HEK293 (cell line): ENCODE data around the gene COMMD10.

ENCODE experiments used
- CTCF ChIA-PET: fragments of 350-600 bp; formaldehyde crosslinking; extraction: SDS; loops from one replicate; lab custom pipeline; 2021; ENCODE audit warnings: antibody characterized with exemption; lab: Yijun Ruan, JAX
- POLR2A ChIA-PET: fragments of 300-600 bp; formaldehyde crosslinking; extraction: SDS; loops from one replicate; lab custom pipeline; 2020; ENCODE audit warnings: antibody characterized with exemption, inconsistent platforms; lab: Yijun Ruan, JAX
- H3K27ac ChIP-seq: fragments of 200-500 bp; sonication (Bioruptor generic); 2 replicates; pipeline ENCODE4 v1.5.1; 2014; ENCODE audit warnings: low read depth, low read length, control low read depth, inconsistent platforms; ENCODE audit errors: extremely low read depth
- H3K36me3 ChIP-seq, 2 experiments: fragments of 200-500 bp in 1 of 2; sonication (Bioruptor generic) in 1 of 2; 1 replicate in 1 of 2; 2 replicates in 1 of 2; pipeline ENCODE4 v1.5.1; 2014 to 2017; ENCODE audit warnings: inconsistent platforms in 2 of 2, low read length in 2 of 2; ENCODE audit not compliant: control insufficient read depth in 2 of 2, insufficient read depth in 1 of 2
- H3K4me1 ChIP-seq: fragments of 200-500 bp; sonication (Bioruptor generic); 2 replicates; pipeline ENCODE4 v1.5.1; 2014; ENCODE audit warnings: mild to moderate bottlenecking, low read length, inconsistent platforms; ENCODE audit not compliant: control insufficient read depth, insufficient read depth
- H3K4me3 ChIP-seq: 2 replicates; pipeline ENCODE4 v1.5.1; 2011; ENCODE audit warnings: low read depth, mild to moderate bottlenecking, control low read depth, low read length, moderate library complexity
- H3K9me3 ChIP-seq: fragments of 200-500 bp; sonication (Bioruptor generic); 2 replicates; pipeline ENCODE4 v1.5.1; 2014; ENCODE audit warnings: low read depth, low read length, inconsistent platforms; ENCODE audit not compliant: control insufficient read depth, insufficient read depth
- BCL11B ChIP-seq: fragments of 450-650 bp; formaldehyde crosslinking; IDR thresholded peaks from 2 replicates; pipeline ENCODE4 v1.5.1; 2016; ENCODE audit warnings: low read depth, missing biosample characterization, missing genetic modification characterization
- GLI4 ChIP-seq: fragments of 450-650 bp; formaldehyde crosslinking; IDR thresholded peaks from 2 replicates; pipeline ENCODE4 v1.5.1; 2016; ENCODE audit warnings: missing biosample characterization, missing genetic modification characterization
- HOXC10 ChIP-seq: sonication (generic); formaldehyde crosslinking; IDR thresholded peaks from 2 replicates; pipeline ENCODE4 v1.8.1; 2023; ENCODE audit warnings: mild to moderate bottlenecking, missing genetic modification reagents
- KLF1 ChIP-seq: fragments of 450-650 bp; formaldehyde crosslinking; IDR thresholded peaks from 2 replicates; pipeline ENCODE4 v1.5.1; 2016; ENCODE audit warnings: missing biosample characterization, missing genetic modification characterization
- MZF1 ChIP-seq: fragments of 450-650 bp; formaldehyde crosslinking; IDR thresholded peaks from 2 replicates; pipeline ENCODE4 v1.5.1; 2017; ENCODE audit warnings: missing biosample characterization, missing genetic modification characterization, borderline replicate concordance
- REPIN1 ChIP-seq: fragments of 450-650 bp; formaldehyde crosslinking; IDR thresholded peaks from 2 replicates; pipeline ENCODE4 v1.5.1; 2017; ENCODE audit warnings: missing biosample characterization, missing genetic modification characterization, low read depth
- SP3 ChIP-seq: fragments of 450-650 bp; formaldehyde crosslinking; IDR thresholded peaks from 2 replicates; pipeline ENCODE4 v1.5.1; 2016; ENCODE audit warnings: missing biosample characterization, missing genetic modification characterization
- SP7 ChIP-seq: fragments of 450-650 bp; formaldehyde crosslinking; IDR thresholded peaks from 2 replicates; pipeline ENCODE4 v1.5.1; 2016; ENCODE audit warnings: missing biosample characterization, missing genetic modification characterization
- YY2 ChIP-seq: fragments of 450-650 bp; formaldehyde crosslinking; IDR thresholded peaks from 2 replicates; pipeline ENCODE4 v1.5.1; 2016; ENCODE audit warnings: missing biosample characterization, missing genetic modification characterization
- ZBTB20 ChIP-seq: fragments of 450-650 bp; formaldehyde crosslinking; IDR thresholded peaks from 2 replicates; pipeline ENCODE4 v1.5.1; 2016; ENCODE audit warnings: missing biosample characterization, missing genetic modification characterization
- ZBTB48 ChIP-seq: fragments of 450-650 bp; formaldehyde crosslinking; IDR thresholded peaks from 2 replicates; pipeline ENCODE4 v1.5.1; 2016; ENCODE audit warnings: missing biosample characterization, missing genetic modification characterization
- ZBTB8A ChIP-seq: fragments of 450-650 bp; formaldehyde crosslinking; IDR thresholded peaks from 2 replicates; pipeline ENCODE4 v1.5.1; 2016; ENCODE audit warnings: missing biosample characterization, missing genetic modification characterization
- ZEB2 ChIP-seq: fragments of 450-650 bp; formaldehyde crosslinking; IDR thresholded peaks from 2 replicates; pipeline ENCODE4 v1.5.1; 2016; ENCODE audit warnings: missing biosample characterization, missing genetic modification characterization
- ZNF2 ChIP-seq: fragments of 450-650 bp; formaldehyde crosslinking; IDR thresholded peaks from 2 replicates; pipeline ENCODE4 v1.5.1; 2016; ENCODE audit warnings: missing biosample characterization, missing genetic modification characterization
- ZNF24 ChIP-seq: fragments of 450-650 bp; formaldehyde crosslinking; IDR thresholded peaks from 2 replicates; pipeline ENCODE4 v1.5.1; 2016; ENCODE audit warnings: missing biosample characterization, missing genetic modification characterization
- ZNF248 ChIP-seq: fragments of 450-650 bp; formaldehyde crosslinking; IDR thresholded peaks from 2 replicates; pipeline ENCODE4 v1.5.1; 2017; ENCODE audit warnings: missing biosample characterization, missing genetic modification characterization
- ZNF341 ChIP-seq: fragments of 450-650 bp; formaldehyde crosslinking; IDR thresholded peaks from 2 replicates; pipeline ENCODE4; 2016; ENCODE audit warnings: low read depth, missing biosample characterization, missing genetic modification characterization
- ZNF394 ChIP-seq: fragments of 450-650 bp; formaldehyde crosslinking; IDR thresholded peaks from 2 replicates; pipeline ENCODE4 v1.5.1; 2016; ENCODE audit warnings: missing biosample characterization, missing genetic modification characterization, mild to moderate bottlenecking, moderate library complexity, borderline replicate concordance
- ZNF48 ChIP-seq: fragments of 450-650 bp; formaldehyde crosslinking; IDR thresholded peaks from 2 replicates; pipeline ENCODE4 v1.5.1; 2016; ENCODE audit warnings: missing biosample characterization, missing genetic modification characterization
- ZNF600 ChIP-seq: fragments of 450-650 bp; formaldehyde crosslinking; IDR thresholded peaks from 2 replicates; pipeline ENCODE4 v1.5.1; 2016; ENCODE audit warnings: missing biosample characterization, missing genetic modification characterization
- ZNF629 ChIP-seq: fragments of 450-650 bp; formaldehyde crosslinking; IDR thresholded peaks from 2 replicates; pipeline ENCODE4 v1.5.1; 2017; ENCODE audit warnings: missing biosample characterization, missing genetic modification characterization
- ZNF777 ChIP-seq: fragments of 450-650 bp; formaldehyde crosslinking; IDR thresholded peaks from 2 replicates; pipeline ENCODE4 v1.5.1; 2017; ENCODE audit warnings: missing biosample characterization, missing genetic modification characterization, borderline replicate concordance
- ZNF843 ChIP-seq: fragments of 450-650 bp; formaldehyde crosslinking; IDR thresholded peaks from 2 replicates; pipeline ENCODE4 v1.5.1; 2016; ENCODE audit warnings: missing biosample characterization, missing genetic modification characterization
- ZSCAN23 ChIP-seq: fragments of 450-650 bp; formaldehyde crosslinking; IDR thresholded peaks from 2 replicates; pipeline ENCODE4 v1.5.1; 2016; ENCODE audit warnings: missing biosample characterization, missing genetic modification characterization
- ZXDB ChIP-seq: fragments of 450-650 bp; formaldehyde crosslinking; IDR thresholded peaks from 2 replicates; pipeline ENCODE4 v1.5.1; 2016; ENCODE audit warnings: missing biosample characterization, missing genetic modification characterization
- TF ChIP-seq, protein P1 (sequence below): fragments of 450-650 bp; formaldehyde crosslinking; IDR thresholded peaks from 2 replicates; pipeline ENCODE4 v1.5.1; 2016; ENCODE audit warnings: missing biosample characterization, missing genetic modification characterization
- TF ChIP-seq, protein P2 (sequence below): fragments of 450-650 bp; formaldehyde crosslinking; IDR thresholded peaks from 2 replicates; pipeline ENCODE4 v1.5.1; 2016; ENCODE audit warnings: missing biosample characterization, missing genetic modification characterization
- TF ChIP-seq, protein P3 (sequence below): fragments of 450-650 bp; formaldehyde crosslinking; IDR thresholded peaks from 2 replicates; pipeline ENCODE4 v1.5.1; 2016; ENCODE audit warnings: missing biosample characterization, missing genetic modification characterization
- TF ChIP-seq, protein P4 (sequence below): fragments of 450-650 bp; formaldehyde crosslinking; IDR thresholded peaks from 2 replicates; pipeline ENCODE4 v1.5.1; 2016; ENCODE audit warnings: missing biosample characterization, missing genetic modification characterization
- TF ChIP-seq, protein P5 (sequence below): fragments of 450-650 bp; formaldehyde crosslinking; optimal IDR thresholded peaks from 2 replicates; pipeline ENCODE3; 2016; ENCODE audit warnings: missing biosample characterization, mild to moderate bottlenecking, missing genetic modification characterization

COMMD10 gene

DNA sequence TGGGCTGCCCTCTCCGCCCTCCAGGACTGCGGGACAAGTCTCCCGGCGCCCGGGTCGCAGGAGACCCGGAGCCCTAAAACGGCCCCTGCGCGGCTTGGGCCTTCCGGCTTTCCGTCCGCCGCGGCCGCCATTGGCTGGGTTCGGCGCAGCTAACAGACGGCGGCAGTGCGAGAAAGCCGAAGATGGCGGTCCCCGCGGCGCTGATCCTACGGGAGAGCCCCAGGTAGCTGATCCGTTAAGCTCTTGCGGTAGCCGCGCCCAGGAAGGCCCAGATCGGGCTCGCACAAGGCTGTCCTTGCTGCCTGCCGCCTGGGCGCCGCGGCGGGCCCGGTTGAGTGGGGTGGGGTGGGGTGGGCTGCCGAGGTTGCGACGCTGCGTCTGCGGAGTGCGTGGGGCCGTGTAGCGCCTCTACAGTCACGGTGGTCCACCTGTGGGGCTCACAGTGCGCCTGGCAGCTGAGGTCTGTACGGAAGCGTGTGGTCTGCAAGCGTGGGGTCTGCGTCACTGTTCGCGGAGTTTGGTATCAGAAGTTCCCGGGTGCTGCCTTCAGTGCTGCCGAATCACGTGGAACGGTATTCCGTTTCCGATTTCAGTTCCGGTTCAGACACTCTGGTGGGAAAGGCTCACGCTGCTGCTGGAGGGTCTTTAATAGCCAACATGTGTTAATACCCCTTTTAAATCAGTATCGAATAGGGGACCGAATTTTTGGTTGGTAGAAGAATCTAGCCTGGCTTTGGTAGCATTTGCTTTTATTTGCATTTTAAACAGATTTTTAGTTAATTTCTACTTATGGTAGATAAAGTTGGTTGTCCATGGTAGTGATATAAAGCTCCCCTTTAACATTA lies at the start of gene COMMD10:
COMMD10 (plus strand) TSS at position 155 of the 845 bp plus-strand sequence.
- Histone ChIP-seq H3K4me3 (peak within 1 kb of the TSS; percentile 64), H3K9me3 (no peaks in the 10 kb centered on the region), H3K4me1 (no peaks in the 10 kb centered on the region), H3K36me3 (no peaks in the 10 kb centered on the region), H3K27ac (peak within 1 kb of the TSS; percentile 89)
- ChIA-PET POLR2A (interaction anchor here (0.6 to 2.3 kb wide), 3 partner anchors 9 to 244 kb away, joined by 3 to 7 read pairs (median 4); partner anchors contain the start of gene ATG12), CTCF (interaction anchor here (1.1 kb wide), 1 partner anchor 17 kb away, joined by 8 read pairs; no protein-coding TSS in a partner anchor)
- TF ChIP-seq ZNF48 (tag by site-specific recombination) (no peak), ZNF629 (tag by site-specific recombination) (peak; percentile 63), ZBTB20 (tag by site-specific recombination) (peak; percentile 99), GLI4 (tag by site-specific recombination) (peak; percentile 84; the same call in 1 of the 2 replicates), REPIN1 (no peak), SP7 (tag by site-specific recombination) (peak; percentile 36; the same call in 1 of the 2 replicates), ZNF248 (no peak), SP3 (tag by site-specific recombination) (0 out of 2 replicates have a peak, but pooled peaks have one; percentile 29), ZNF2 (peak; percentile 68), ZBTB8A (tag by site-specific recombination) (peak; percentile 90), ZEB2 (tag by site-specific recombination) (0 out of 2 replicates have a peak, but pooled peaks have one; percentile 37), ZNF843 (tag by site-specific recombination) (peak; percentile 37; the same call in 1 of the 2 replicates), ZNF341 (tag by site-specific recombination) (0 out of 2 replicates have a peak, but pooled peaks have one; percentile 29), ZNF24 (peak; percentile 28; the same call in 1 of the 2 replicates), ZXDB (tag by site-specific recombination) (peak; percentile 76), KLF1 (0 out of 2 replicates have a peak, but pooled peaks have one; percentile 24), ZNF394 (tag by site-specific recombination) (peak; percentile 49; the same call in 1 of the 2 replicates), ZNF777 (tag by site-specific recombination) (peak; percentile 76; the same call in 1 of the 2 replicates), BCL11B (tag by site-specific recombination) (no peak), ZNF600 (tag by site-specific recombination) (peak; percentile 80), ZBTB48 (peak; percentile 82), ZSCAN23 (tag by site-specific recombination) (no peak; the same call in 1 of the 2 replicates), YY2 (tag by site-specific recombination) (peak; percentile 92), HOXC10 (CRISPR knock-in tag) (peak; percentile 81; the same call in 1 of the 2 replicates), MZF1 (tag by site-specific recombination) (0 out of 2 replicates have a peak, but pooled peaks have one; percentile 12)
- TF ChIP-seq, protein P1, sequence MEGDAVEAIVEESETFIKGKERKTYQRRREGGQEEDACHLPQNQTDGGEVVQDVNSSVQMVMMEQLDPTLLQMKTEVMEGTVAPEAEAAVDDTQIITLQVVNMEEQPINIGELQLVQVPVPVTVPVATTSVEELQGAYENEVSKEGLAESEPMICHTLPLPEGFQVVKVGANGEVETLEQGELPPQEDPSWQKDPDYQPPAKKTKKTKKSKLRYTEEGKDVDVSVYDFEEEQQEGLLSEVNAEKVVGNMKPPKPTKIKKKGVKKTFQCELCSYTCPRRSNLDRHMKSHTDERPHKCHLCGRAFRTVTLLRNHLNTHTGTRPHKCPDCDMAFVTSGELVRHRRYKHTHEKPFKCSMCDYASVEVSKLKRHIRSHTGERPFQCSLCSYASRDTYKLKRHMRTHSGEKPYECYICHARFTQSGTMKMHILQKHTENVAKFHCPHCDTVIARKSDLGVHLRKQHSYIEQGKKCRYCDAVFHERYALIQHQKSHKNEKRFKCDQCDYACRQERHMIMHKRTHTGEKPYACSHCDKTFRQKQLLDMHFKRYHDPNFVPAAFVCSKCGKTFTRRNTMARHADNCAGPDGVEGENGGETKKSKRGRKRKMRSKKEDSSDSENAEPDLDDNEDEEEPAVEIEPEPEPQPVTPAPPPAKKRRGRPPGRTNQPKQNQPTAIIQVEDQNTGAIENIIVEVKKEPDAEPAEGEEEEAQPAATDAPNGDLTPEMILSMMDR (tag by site-specific recombination): peak; percentile 50; the same call in 1 of the 2 replicates
- TF ChIP-seq, protein P2, sequence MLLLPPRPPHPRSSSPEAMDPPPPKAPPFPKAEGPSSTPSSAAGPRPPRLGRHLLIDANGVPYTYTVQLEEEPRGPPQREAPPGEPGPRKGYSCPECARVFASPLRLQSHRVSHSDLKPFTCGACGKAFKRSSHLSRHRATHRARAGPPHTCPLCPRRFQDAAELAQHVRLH (tag by site-specific recombination): peak; percentile 78; the same call in 1 of the 2 replicates
- TF ChIP-seq, protein P3, sequence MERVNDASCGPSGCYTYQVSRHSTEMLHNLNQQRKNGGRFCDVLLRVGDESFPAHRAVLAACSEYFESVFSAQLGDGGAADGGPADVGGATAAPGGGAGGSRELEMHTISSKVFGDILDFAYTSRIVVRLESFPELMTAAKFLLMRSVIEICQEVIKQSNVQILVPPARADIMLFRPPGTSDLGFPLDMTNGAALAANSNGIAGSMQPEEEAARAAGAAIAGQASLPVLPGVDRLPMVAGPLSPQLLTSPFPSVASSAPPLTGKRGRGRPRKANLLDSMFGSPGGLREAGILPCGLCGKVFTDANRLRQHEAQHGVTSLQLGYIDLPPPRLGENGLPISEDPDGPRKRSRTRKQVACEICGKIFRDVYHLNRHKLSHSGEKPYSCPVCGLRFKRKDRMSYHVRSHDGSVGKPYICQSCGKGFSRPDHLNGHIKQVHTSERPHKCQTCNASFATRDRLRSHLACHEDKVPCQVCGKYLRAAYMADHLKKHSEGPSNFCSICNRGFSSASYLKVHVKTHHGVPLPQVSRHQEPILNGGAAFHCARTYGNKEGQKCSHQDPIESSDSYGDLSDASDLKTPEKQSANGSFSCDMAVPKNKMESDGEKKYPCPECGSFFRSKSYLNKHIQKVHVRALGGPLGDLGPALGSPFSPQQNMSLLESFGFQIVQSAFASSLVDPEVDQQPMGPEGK (tag by site-specific recombination): peak; percentile 50
- TF ChIP-seq, protein P4, sequence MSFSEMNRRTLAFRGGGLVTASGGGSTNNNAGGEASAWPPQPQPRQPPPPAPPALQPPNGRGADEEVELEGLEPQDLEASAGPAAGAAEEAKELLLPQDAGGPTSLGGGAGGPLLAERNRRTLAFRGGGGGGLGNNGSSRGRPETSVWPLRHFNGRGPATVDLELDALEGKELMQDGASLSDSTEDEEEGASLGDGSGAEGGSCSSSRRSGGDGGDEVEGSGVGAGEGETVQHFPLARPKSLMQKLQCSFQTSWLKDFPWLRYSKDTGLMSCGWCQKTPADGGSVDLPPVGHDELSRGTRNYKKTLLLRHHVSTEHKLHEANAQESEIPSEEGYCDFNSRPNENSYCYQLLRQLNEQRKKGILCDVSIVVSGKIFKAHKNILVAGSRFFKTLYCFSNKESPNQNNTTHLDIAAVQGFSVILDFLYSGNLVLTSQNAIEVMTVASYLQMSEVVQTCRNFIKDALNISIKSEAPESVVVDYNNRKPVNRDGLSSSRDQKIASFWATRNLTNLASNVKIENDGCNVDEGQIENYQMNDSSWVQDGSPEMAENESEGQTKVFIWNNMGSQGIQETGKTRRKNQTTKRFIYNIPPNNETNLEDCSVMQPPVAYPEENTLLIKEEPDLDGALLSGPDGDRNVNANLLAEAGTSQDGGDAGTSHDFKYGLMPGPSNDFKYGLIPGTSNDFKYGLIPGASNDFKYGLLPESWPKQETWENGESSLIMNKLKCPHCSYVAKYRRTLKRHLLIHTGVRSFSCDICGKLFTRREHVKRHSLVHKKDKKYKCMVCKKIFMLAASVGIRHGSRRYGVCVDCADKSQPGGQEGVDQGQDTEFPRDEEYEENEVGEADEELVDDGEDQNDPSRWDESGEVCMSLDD (tag by site-specific recombination): peak; percentile 29; the same call in 1 of the 2 replicates
- TF ChIP-seq, protein P5, sequence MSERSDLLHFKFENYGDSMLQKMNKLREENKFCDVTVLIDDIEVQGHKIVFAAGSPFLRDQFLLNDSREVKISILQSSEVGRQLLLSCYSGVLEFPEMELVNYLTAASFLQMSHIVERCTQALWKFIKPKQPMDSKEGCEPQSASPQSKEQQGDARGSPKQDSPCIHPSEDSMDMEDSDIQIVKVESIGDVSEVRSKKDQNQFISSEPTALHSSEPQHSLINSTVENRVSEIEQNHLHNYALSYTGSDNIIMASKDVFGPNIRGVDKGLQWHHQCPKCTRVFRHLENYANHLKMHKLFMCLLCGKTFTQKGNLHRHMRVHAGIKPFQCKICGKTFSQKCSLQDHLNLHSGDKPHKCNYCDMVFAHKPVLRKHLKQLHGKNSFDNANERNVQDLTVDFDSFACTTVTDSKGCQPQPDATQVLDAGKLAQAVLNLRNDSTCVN (tag by site-specific recombination): peak; percentile 41
